Measurements from ENCODE around the gene LCORL.

DNA sequence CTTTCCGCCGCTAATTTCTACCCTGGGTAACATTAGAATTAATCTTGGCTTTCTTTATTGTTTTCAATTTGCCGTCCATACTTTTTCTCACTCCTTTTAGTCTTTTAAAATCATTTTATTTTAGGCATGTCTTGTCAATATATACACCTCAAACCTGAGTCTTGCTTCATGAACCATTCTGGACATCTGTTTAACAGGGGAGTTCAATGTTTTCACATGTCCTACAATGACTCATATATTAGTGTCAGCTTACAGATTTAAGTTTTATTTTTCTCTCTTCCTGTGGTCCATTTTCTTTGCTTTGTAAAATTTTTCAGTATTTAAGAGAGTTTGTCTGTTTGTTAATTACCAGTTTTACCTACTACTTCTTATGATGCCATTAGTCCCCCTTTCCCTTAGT lies 89.5 kb downstream of the LCORL start:
- TF ChIP-seq, protein P1, sequence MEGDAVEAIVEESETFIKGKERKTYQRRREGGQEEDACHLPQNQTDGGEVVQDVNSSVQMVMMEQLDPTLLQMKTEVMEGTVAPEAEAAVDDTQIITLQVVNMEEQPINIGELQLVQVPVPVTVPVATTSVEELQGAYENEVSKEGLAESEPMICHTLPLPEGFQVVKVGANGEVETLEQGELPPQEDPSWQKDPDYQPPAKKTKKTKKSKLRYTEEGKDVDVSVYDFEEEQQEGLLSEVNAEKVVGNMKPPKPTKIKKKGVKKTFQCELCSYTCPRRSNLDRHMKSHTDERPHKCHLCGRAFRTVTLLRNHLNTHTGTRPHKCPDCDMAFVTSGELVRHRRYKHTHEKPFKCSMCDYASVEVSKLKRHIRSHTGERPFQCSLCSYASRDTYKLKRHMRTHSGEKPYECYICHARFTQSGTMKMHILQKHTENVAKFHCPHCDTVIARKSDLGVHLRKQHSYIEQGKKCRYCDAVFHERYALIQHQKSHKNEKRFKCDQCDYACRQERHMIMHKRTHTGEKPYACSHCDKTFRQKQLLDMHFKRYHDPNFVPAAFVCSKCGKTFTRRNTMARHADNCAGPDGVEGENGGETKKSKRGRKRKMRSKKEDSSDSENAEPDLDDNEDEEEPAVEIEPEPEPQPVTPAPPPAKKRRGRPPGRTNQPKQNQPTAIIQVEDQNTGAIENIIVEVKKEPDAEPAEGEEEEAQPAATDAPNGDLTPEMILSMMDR (IDR thresholded peaks at IDR 0.05) = no peak
- TF ChIP-seq POLR2A (IDR thresholded peaks at IDR 0.05) = no peak
